Occipital lobe (tissue), 2 donors: ENCODE measurements around the gene LIPC. TPM values are rescaled to one million over a fixed set of nuclear protein-coding genes. Genes with fewer than 3 reads are reported as not detected.

Experiments used
- DNase-seq: peaks from one replicate; lab custom pipeline; 2025; lab: John Stamatoyannopoulos, UW
- total RNA-seq: library from RNA; depleted of rRNA; stranded (reverse); fragments of >200 nt; gene quantifications from one replicate; pipeline ENCODE4 v1.2.3, GENCODE V29; 2014

Gene LIPC
- total RNA-seq, 1 donor from 2014 or later: 0.16 TPM

DNA sequence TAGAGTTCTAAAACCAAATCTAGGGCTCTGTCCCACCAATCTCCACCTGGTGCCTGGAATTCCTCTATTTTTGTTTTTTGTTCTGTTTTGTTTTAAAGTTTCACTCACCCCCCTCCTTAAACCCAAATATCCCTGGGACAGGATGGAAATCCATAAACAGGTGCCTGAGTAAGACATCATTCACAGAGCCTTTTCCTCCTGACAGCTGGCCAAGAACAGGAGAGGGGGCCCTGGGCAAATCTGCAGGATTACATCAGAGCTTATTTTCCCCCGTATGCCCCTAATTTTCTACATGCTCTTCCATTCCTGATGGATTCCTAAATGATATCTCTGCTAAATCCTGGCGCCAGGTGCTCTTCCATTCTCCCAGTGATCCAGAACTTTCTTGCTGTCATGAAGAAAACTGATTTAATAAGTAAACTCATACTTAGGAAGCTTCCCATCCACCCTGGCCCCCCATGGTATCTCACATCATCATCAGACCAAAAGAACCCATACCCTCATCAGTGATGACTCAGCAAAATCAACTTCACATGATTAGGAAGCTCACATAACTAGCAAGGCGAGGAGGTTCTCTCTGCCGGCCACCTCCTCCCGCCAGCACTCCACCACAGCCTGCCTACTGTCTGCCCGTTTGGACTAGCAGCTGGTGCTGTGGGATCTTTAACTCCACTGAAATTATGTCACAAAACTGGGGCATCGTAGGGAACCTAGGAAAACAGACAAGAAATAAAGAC is 61.0 kb downstream of the LIPC start:
- no peak for DNase-seq

DNA sequence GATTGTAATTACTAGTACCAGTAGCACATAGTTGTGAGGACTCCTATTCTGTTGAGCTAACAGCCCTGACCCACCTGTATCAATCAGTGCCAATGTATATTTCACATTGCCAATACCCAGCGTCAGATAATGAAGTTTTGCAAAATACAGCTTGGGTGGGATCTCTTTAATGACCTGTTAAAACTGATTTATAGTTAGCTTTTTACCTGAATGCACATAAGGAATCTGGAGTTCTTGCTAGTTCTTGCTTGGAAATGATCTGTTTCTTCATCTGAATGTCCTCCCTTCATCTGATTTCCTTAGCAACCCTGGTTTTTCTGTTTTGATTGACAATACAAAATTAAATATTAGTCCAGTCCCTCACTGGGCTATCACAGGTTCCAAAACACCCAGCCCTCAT is 62.8 kb downstream of the LIPC start:
- DNase-seq: no peak

DNA sequence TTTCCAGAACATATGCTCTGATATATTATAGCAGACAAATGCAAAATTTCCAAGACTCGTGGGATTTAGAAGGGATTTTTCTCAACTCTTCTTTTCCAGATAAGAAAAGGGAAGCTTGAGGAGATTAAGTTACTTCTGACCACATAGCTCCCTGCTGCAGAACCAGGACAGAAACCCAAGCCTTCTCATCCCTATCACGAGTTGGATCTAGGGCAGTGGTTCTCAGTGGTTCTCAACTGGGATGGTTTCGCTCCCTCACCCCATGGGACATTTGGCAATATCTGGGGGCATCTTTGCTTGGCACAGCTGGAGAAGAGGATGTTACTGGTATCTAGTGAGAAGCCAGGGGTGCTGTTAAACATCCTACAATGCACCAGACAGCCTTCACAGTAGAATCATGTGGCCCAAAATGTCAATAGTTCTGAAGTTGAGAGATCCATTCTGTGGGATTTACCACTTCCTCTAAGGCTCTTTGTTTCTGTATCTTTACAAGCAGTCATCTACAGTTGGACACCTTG is 64.2 kb downstream of the LIPC start:
- DNase-seq: no peak

DNA sequence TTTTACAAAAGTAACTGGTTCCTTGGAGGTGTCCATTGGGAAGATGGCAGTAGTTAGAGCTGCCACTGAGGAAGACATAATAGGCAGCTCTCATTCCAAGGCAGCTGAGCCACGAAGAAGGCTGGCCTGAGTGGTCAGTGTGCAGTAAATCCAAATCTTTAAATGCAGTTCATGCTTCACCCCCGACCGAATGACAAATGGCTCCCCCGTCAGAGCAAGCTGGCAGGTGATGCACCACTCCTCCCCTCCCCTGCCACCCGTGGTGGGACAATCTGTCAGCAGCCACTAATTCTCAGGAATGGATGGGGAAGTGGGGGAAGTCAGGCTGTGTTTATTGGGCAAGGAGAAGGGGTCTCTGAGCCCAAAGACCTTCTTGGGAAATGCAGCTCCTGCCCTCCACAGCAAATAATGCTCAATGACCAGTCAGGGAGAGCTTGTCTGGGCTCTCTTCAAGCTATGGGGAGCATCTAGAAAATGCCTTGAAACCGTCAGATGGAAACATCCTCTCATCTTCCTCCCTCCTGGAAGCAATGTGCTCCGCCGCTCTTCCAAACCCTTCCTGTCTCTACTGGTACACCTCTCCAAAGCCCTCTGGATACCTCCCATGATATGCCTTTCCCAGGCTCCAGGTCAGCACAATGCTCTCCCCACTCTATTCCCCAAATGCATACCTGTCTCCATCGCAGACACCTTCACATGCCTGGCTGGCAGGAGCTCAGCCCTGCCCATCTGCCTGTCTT is 65.4 kb downstream of the LIPC start:
- DNase-seq: no peak

DNA sequence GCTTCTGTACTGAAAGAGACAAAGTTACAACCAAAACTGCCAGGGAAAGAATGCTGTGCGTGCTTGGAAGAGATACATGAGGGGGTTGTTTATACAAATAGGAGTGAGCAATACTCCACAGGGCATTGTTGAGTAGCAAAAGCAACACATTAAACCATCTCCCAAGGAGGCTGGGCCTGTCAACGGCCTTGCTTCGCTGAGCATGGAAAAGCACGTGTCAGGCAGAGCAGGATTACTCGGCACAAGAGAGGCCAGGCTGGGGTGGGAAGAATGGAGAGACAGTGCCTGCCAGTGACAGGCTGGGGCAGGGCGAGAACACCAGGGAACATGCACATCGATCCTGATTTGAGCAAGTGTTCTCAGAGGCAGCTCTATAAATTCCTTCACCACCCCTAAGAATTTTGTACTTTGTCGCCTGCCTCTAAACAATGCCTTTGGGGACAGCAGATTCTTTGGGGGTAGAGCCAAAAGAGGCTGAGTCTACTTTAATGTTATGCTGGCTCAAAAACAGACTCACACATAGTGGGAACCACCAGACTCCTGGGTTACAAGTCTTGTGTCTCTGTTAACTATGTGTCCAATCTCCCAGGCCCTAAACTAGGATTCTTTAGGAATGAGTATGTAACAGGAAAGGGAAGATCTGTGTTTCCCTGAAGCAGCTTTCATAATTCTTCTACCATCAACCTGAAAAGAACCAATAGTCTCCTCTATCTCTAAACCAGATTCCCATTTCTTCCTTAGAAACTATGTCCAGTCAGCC is 67.2 kb downstream of the LIPC start:
- no peak for DNase-seq

DNA sequence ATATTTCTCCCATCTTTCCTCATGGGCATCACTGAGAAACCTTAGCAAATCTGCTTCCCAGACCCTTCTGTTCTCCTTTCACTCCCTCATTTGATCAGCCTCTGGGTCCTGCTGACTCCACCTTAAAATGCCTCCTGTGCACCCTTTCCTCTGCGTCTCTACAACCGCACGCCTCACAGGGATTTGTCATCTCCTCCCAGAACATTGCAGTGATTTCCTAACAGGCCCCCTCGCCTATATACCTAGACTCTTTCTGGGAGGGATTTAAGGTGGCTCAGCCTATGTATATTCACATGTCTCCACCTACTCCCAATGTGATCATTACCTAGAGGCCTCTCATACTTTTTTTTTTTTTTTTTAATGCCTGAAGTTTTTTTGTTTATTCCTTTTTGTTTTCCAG is 69.2 kb downstream of the LIPC start:
- DNase-seq: no peak

DNA sequence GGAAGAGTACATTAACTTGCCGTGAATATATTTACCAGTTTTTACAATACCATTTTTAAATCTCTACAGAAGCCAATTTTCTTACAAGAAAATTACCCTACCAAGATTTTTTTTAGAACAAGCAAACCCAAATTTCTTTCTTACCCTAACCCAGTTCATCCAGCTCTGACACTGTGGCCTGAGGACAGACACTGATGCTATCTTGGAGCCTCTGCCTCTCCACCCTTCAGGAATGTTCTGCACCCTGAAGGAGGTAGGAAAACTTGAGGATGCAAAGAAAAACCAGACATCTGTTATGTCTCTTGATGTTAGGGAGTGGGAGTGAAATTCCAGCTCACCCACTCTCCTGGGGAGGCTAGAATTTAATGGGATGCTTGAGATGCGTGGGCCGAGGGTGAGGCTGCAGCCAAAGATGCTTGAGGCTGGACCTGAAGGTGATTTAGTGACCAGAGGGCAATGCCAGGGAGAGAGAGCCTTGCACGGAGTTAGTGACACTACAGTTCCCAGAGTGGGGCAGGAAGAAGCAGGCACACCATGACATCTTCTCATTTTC is 69.9 kb downstream of the LIPC start:
- no peak for DNase-seq

DNA sequence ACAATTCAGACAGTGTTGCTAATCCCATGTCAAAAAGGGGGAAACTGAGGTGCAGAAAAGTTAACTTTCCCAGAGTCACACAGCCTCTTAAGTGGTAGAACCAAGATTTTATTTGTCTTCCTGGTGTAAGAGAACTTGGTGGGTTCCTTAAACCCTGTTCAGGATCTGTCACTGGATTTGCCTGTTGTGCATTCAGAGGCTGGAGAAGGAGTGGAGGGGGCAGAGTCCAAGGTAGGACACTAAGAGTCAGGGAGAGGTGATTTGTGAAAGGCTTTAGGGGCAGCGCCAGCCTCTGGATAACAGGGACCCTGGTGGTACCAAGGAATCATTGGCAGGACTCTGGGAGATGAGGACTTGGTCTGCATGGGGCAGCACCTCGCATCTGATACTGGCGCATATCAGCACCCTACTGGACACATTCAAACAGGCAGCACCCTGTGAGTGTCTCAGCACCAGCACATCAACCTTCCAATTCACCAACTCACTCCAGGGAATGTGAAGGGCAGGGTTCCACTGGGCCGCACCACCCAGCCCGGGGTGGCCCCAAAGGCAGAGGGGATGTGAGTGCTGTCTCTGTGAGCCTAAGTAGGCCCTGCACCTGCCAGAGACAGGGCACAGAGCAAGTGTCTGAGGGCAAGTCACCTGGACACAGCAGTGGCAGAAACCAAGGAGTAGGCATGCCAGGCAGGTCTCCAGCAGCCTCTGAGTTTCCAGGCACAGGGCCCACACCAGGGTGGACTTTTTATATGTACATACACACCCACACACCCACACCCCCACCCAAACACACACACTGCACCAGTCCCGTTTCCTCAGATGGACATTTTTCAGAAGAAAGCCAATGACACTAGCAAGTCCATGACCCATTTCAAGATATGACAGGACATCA is 71.6 kb downstream of the LIPC start:
- no peak for DNase-seq

DNA sequence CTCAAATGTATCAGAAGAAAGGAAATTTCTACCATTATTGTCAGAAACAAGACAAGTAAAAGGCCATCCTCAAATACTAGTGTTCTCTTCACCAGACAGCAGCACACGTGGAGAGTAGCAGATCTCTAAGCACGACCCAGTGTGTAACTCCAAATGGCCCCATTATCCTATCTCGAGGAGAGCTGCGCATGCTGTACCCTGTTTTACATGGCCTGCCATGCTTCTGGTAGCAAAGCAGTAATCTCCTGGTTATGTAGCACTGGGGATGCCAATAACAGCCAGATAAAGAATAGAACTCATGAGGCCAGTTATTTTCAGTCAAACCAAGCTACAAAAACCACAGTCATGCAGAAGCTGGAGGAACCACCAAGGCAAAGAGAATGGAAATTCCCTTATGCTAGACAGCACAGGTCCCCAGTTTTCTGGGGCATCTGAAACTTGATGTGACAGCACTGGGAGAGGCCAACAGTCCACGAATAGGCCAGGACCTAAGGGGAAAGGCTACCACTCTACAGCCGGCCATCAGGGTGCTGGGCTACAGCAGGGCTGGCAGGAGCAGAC is 73.0 kb downstream of the LIPC start:
- no peak for DNase-seq

DNA sequence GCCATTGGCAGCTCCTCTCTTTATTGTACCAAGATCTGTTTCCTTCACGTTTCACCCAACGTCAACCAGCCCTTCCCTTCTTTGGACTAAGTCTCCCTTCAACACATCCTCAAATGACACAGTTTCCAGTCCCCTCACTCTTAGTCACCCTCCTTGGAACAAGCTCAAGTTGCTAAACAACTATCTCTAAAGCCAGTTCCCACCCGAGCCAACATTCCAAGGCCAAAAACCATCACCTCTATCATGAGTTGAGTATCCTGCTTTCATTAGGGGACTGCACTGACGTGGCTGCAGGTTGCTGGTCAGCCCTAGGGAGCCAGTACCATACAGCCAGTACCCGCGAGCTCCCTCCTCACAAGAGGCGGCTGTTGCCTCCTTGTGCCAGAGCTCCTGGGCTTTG is 73.8 kb downstream of the LIPC start:
- no peak for DNase-seq

DNA sequence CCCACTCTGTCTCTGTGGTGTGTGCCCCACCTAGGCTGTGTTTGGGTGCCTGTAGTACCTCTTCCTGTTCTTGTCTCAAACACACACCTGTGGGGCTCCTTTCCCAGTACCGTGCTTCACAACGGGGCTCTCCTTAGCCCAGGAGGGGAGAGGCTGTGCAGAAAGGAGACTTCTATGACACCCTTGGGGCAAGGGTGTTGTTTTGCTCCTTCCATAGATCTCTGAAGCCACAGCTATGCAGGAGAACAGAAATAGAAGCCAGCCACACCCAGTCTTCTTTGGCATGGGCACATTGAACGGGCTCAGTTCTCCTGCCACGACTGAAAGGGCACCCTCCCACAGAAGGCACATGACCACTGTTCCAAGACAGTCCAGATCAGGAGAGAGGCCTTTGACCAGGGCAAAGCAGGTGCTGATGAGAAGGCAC is 74.3 kb downstream of the LIPC start:
- DNase-seq: no peak

DNA sequence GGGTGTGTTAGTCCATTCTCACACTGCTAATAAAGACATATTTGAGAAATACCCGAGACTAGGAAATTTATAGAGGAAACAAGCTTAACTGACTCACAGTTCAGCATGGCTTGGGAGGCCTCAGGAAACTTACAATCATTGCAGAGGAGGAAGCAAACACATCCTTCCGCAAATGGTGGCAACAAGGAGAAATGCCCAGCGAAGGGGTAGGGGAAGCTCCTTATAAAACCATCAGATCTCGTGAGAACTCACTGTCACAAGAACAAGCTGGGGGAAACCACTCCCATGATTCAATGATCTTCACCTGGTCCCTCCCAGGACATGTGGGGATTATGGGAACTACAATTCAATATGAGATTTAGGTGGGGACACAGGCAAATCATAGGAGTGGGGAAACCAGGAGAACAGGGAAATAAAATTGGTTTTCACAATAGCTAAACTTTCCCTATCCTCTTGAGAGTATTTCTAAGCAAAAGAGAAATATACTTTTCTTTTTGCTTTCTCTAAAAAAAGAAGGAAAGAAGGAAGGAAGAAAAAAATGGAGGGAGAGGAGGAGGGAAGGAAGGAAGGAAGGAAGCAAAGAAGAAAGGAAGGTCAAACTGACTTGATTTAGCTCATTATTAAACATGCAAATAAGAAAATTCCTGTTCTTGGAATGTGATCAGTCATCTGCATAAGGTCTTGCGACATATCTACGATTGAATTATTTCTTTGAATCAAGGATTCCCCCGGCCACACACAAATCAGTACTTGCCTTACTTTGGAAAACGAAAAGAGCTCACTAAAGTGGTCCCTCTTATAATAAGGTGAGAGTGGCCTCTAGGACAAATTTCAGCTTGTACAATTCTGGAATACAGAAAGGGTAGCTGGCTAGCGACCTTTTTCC is 75.2 kb downstream of the LIPC start:
- no peak for DNase-seq

DNA sequence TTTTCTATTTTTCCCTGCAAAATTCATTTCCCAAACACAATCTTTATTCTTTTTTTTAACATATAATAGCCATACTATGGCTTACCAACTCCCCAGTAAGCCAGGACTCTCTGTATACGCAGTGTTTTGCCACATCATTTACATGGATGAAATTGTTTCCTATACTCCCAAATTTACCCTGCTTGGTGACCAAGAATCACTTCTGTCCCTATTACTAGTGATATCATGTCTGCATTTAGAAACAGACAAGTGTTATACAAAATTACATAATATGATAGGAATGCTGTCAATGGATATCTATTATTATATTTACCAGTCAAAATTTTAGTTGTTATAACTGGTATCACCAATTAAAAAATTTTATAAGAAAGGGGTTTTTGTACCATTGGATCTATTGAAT is 77.8 kb downstream of the LIPC start:
- DNase-seq: no peak

DNA sequence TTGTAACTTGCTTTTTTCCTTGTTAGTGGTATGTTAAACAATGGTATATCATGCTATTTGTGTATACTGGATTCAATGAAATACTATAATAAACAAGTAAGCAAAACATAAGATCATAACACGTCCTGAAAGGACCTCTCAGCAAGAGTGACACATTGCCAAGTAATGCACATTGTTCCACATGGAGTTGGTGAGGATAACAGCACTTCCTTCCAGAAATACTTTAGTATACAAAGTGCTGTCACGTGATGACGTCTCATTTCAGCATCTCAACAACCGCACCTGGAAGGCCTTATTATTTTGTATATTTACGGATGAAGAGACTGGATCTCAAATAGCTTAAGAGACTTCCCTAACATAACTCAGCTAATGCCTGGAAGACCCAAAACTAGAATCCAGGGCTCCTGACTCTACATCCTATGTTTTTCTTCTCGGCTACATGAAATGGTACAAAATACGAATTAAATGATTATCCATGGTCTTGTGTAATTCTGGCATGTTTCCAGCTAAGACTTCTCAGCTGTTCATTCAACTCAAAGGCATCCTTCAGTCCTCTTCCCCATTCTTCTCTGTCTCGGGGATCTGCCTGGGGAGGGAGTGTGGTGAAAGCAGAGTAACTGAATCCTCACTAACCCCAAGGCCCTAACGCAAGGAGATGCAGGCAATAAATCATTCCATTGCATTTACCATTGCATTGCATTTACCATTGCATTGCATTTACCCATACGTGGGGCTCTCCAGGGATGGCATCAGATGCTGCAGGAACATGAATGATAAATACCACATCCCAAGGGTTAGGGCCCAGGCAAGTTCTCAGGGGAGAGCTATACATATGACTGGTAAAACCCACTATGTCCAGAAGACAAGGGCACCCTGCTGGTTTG is 79.2 kb downstream of the LIPC start:
- no peak for DNase-seq

DNA sequence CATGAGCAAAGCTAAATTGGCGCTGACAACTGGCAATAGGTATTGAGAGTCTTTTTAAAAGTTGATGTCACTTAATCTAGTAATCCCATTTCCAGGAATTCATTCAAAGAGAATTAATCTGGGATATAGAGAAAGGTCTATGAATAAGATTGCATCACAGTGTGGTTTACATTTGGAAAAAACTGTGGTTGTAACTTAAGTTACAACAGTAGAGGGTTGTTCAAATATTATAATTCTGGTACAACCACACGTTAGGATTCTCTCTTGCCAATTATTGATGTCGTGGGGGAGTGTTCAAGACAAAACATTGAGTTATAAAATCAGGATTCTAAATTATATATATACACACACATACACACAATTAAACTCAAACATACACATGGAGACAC is 79.8 kb downstream of the LIPC start:
- DNase-seq: no peak

DNA sequence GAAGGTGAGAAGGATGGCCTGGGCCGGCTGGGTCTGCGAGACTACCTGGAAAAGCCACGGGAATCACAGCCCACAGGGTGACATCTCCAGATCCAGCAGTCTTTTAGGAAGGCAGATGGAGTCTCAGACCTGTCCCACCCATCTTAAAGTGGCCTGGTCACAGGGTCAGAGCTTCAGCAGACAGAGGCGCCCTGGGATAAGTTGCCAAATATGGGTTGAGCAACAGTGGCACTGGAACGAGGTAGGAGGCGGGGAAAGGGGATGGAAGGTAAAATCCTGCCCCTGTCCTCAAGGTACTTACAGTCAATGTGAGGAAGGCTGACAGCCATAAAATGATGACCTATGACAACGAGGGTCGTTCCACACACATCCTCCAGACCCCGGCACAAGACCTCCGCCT is 80.7 kb downstream of the LIPC start:
- no peak for DNase-seq

DNA sequence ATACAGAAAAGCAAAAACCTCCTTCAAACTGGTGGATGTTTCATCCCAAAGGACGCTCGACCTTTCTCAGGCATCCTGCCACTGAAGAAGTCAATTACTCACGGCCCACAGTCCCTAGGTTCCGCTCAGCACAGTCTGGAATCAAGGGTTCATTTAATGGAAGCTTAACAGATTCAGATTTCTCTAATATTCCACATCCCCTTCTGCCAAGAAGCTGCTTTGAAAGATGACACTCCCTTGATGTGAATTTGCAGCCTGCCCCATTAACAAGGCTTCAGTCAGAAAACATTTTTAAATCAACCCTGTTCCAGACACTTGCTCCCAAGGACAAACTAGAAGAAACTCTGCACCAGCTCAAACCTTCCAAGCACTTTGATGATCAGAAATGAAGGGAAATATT is 81.2 kb downstream of the LIPC start:
- DNase-seq: no peak

DNA sequence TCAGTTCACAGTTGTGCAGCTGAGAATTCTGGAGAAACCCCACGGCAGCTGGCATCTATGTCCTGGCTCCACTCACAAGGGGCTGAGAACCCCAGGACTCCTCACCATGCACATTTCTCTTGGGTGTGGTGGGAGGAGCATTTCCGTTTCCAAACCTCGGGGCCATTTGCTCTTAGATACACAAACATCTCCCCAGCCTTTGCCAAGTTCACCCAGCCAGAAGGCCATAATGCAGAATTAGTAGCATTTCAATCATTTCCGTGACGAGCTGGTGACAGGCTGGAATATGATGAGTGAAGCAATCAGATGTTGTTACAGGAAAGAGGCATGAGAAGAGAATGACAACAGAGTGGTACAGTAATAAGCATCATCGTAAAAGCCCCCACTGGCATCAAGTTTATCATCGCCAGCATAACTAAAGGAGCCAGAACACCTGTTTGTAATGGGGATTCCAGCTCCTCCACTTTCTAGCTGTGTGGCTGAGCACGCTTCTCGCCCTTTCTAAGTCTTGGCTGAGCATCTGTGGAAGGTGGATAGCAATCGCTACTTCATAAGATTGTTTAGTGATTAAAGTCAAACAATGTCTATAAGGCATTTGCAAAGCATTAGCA is 82.0 kb downstream of the LIPC start:
- no peak for DNase-seq
